ENCODE measurements around the gene GREB1. TPM values are rescaled to one million over a fixed set of nuclear protein-coding genes. Genes with fewer than 3 reads are reported as not detected.

GREB1 gene
- total RNA-seq, 1 experiment from 2014 or later = 0.62 TPM

DNA sequence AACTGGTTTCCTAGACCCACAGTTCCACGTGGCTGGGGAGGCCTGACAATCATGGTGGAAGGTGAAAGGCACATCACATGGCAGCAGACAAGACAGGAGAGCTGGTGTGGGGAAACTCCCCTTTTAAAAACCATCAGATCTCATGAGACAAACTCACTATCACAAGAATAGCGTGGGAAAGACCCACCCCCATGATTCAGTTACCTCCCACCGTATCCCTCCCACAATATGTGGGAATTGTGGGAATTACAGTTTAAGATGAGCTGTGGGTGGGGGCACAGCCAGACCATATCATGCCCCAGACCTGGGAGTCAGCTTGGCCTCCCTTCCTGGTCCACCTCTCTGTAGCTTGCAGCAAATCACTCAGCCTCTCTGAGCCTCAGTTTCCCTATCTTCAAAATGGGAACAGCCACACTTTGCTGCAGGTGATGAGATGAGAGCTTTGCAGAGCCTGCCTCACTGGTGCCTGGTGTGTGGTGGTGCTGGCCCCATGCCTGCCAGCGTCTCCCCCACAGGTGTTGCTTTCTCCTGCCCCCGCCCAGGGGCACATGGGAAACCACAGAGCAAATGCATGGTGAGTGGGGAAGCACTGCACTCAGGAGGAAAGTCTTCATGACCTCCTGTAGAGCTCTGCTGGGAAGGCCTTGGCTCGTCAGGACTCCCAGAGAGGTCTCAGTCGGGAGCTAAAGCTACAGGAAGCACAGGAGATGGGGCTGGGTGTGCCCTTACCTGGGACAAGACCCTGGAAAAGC lies 31.1 kb downstream of the GREB1 start:
- peaks cover 29% of the 10 kb centered on the region for H3K27me3 ChIP-seq (ENCODE audit: low read length)
- H2AFZ ChIP-seq (ENCODE audit: low read length) = no peak overlapping the region
- no peaks in the 10 kb centered on the region for H3F3A ChIP-seq (ENCODE audit: low read length, unreplicated experiment)
- DNase-seq = no peak
- H3K4me3 ChIP-seq (ENCODE audit: low read length) = no peak overlapping the region
- no peaks in the 10 kb centered on the region for H3K9me3 ChIP-seq (ENCODE audit: low read length)
- H3K9ac ChIP-seq (ENCODE audit: low read length) = no peak overlapping the region
- ChIA-PET POLR2A (ENCODE audit: unreplicated experiment) (no interaction called here), CTCF (no interaction called here)
- BruUV-seq (replicated peaks) = no TSS peak
- H3K4me2 ChIP-seq (ENCODE audit: low read length) = no peak overlapping the region
- ATAC-seq = no peak
- H3K79me2 ChIP-seq (ENCODE audit: low read length) = no peaks in the 10 kb centered on the region
- no peaks in the 10 kb centered on the region for H3K9me2 ChIP-seq (replicated peaks; ENCODE audit: low read length)
- H3K4me1 ChIP-seq (ENCODE audit: insufficient read depth, low read length) = no peaks in the 10 kb centered on the region
- no peak overlapping the region for H3K27ac ChIP-seq (ENCODE audit: low read length)
- intact Hi-C loops (cut with micrococcal nuclease) = no loop called here
- TF ChIP-seq EZH2phosphoT487 (IDR thresholded peaks at IDR 0.05; ENCODE audit: borderline replicate concordance, low read length) (no peak), EZH2 (IDR thresholded peaks at IDR 0.05; ENCODE audit: low read length, unreplicated experiment) (no peak)
- TF ChIP-seq, protein P1, sequence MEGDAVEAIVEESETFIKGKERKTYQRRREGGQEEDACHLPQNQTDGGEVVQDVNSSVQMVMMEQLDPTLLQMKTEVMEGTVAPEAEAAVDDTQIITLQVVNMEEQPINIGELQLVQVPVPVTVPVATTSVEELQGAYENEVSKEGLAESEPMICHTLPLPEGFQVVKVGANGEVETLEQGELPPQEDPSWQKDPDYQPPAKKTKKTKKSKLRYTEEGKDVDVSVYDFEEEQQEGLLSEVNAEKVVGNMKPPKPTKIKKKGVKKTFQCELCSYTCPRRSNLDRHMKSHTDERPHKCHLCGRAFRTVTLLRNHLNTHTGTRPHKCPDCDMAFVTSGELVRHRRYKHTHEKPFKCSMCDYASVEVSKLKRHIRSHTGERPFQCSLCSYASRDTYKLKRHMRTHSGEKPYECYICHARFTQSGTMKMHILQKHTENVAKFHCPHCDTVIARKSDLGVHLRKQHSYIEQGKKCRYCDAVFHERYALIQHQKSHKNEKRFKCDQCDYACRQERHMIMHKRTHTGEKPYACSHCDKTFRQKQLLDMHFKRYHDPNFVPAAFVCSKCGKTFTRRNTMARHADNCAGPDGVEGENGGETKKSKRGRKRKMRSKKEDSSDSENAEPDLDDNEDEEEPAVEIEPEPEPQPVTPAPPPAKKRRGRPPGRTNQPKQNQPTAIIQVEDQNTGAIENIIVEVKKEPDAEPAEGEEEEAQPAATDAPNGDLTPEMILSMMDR (conservative IDR thresholded peaks at IDR 0.05; ENCODE audit: low read depth, low read length) = no peak
- no peaks in the 10 kb centered on the region for H4K20me1 ChIP-seq (ENCODE audit: low read length)
- H3K36me3 ChIP-seq (ENCODE audit: low read depth, low read length) = no peaks in the 10 kb centered on the region

DNA sequence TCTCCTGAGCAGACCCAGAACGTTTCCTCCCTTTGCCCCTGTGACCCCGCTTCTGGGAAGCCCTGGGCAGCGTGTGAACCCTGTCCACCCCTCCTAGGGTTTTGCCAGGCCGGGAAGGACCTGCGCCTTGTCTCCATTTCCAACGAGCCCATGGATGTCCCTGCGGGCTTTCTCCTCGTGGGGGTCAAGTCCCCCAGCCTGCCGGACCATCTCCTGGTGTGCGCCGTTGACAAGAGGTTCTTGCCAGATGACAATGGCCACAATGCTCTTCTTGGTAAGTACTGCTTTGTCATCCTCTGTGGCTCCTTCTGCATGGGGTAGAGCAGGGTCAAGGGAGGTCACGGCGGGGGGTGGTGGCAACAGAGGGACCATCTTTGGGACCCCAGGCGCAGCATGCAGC lies 32.5 kb downstream of the GREB1 start:
- no peaks in the 10 kb centered on the region for H3K36me3 ChIP-seq (ENCODE audit: low read depth, low read length)
- ChIA-PET CTCF (no interaction called here), POLR2A (ENCODE audit: unreplicated experiment) (no interaction called here)
- no peak for DNase-seq
- no peaks in the 10 kb centered on the region for H3K9me2 ChIP-seq (replicated peaks; ENCODE audit: low read length)
- no peaks in the 10 kb centered on the region for H4K20me1 ChIP-seq (ENCODE audit: low read length)
- H3K9ac ChIP-seq (ENCODE audit: low read length) = no peak overlapping the region
- BruUV-seq (replicated peaks) = no TSS peak
- no peak for TF ChIP-seq EZH2 (IDR thresholded peaks at IDR 0.05; ENCODE audit: low read length, unreplicated experiment)
- TF ChIP-seq, protein P1 (conservative IDR thresholded peaks at IDR 0.05; ENCODE audit: low read depth, low read length) = no peak
- H3K27ac ChIP-seq (ENCODE audit: low read length) = no peak overlapping the region
- no peaks in the 10 kb centered on the region for H3K9me3 ChIP-seq (ENCODE audit: low read length)
- no peaks in the 10 kb centered on the region for H3K4me1 ChIP-seq (ENCODE audit: insufficient read depth, low read length)
- H3F3A ChIP-seq (ENCODE audit: low read length, unreplicated experiment) = no peaks in the 10 kb centered on the region
- no peak overlapping the region for H3K4me3 ChIP-seq (ENCODE audit: low read length)
- no peak overlapping the region for H2AFZ ChIP-seq (ENCODE audit: low read length)
- no peaks in the 10 kb centered on the region for H3K79me2 ChIP-seq (ENCODE audit: low read length)
- peaks cover 22% of the 10 kb centered on the region for H3K27me3 ChIP-seq (ENCODE audit: low read length)
- intact Hi-C loops (cut with micrococcal nuclease) = no loop called here
- ATAC-seq = no peak
- H3K4me2 ChIP-seq (ENCODE audit: low read length) = no peak overlapping the region

DNA sequence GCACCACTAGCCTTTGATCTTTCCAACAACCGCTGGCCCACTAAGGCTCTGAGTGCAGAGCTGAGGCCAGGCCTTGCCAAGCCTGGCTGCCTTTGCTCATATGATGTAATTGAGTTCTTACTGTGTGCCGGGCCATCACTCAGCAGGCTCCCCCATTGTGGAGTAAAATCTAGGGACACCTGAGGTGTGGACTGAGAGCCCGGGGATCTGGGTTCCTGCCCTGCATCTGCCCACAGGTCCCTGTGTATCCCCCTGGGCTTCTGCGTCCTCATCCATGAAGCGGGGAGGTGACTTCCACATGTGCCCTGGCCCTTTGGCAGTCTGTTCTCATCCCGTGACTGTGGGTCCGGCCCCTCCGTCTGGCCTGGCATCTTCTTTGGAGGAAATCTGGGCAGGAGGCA lies 33.8 kb downstream of the GREB1 start:
- no peak for DNase-seq
- no peak for ATAC-seq
- ChIA-PET POLR2A (ENCODE audit: unreplicated experiment) (no interaction called here), CTCF (no interaction called here)
- no peaks in the 10 kb centered on the region for H3K9me3 ChIP-seq (ENCODE audit: low read length)
- H3K36me3 ChIP-seq (ENCODE audit: low read depth, low read length) = no peaks in the 10 kb centered on the region
- H3K4me3 ChIP-seq (ENCODE audit: low read length) = no peak overlapping the region
- H3K4me1 ChIP-seq (ENCODE audit: insufficient read depth, low read length) = no peaks in the 10 kb centered on the region
- no peaks in the 10 kb centered on the region for H3K9me2 ChIP-seq (replicated peaks; ENCODE audit: low read length)
- intact Hi-C loops (cut with micrococcal nuclease) = no loop called here
- H3K27me3 ChIP-seq (ENCODE audit: low read length) = peaks cover 22% of the 10 kb centered on the region
- H3K9ac ChIP-seq (ENCODE audit: low read length) = no peak overlapping the region
- H3F3A ChIP-seq (ENCODE audit: low read length, unreplicated experiment) = no peaks in the 10 kb centered on the region
- no peak overlapping the region for H2AFZ ChIP-seq (ENCODE audit: low read length)
- no peaks in the 10 kb centered on the region for H4K20me1 ChIP-seq (ENCODE audit: low read length)
- H3K4me2 ChIP-seq (ENCODE audit: low read length) = no peak overlapping the region
- no peak for TF ChIP-seq EZH2 (IDR thresholded peaks at IDR 0.05; ENCODE audit: low read length, unreplicated experiment)
- TF ChIP-seq, protein P1 (conservative IDR thresholded peaks at IDR 0.05; ENCODE audit: low read depth, low read length) = no peak
- TF ChIP-seq EZH2phosphoT487 (IDR thresholded peaks at IDR 0.05; ENCODE audit: borderline replicate concordance, low read length) = no peak
- BruUV-seq (replicated peaks) = no TSS peak
- H3K79me2 ChIP-seq (ENCODE audit: low read length) = no peaks in the 10 kb centered on the region
- H3K27ac ChIP-seq (ENCODE audit: low read length) = no peak overlapping the region
